ENCODE data around the gene ABCC5. TPM values are rescaled to one million over a fixed set of nuclear protein-coding genes. Genes with fewer than 3 reads are reported as not detected.
A peak's percentile ranks its signal among the peaks of the same experiment; 100 is the strongest.
"Not testable (repeated sequence)": the region's sequence is repeated elsewhere in the genome, so short reads cannot be mapped to it uniquely, and the experiment has no call there.

The ABCC5 gene
- total RNA-seq = 13.7 and 19.1 TPM in 2 replicates

GRCh38 chr3:184017672-184018423 is at the start of gene ABCC5:
Gene ABCC5, minus strand, starts transcription at chr3:184017884. Its CDS starts 3,492 bp downstream, at chr3:184014392.
- DNase-seq = peak; percentile 94

DNA sequence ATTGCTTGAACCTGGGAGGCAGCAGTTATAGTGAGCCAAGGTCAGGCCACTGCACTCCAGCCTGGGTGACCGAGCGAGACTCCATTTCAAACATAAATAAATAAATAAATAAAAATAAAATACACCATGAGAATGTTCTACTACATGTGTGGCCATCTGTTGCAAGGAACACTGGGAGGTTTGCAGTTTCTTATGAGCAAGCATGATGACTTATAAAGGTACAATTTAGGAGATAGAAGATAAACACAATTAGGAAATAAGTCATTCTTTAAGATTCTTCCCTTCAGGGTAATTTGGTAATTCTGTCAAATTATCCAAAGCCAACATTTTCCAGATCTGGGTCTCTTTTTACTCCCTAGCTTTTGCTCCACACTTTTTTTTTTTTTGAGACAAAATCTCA is 48.5 kb upstream of the ABCC5 start:
- no peak for DNase-seq

DNA sequence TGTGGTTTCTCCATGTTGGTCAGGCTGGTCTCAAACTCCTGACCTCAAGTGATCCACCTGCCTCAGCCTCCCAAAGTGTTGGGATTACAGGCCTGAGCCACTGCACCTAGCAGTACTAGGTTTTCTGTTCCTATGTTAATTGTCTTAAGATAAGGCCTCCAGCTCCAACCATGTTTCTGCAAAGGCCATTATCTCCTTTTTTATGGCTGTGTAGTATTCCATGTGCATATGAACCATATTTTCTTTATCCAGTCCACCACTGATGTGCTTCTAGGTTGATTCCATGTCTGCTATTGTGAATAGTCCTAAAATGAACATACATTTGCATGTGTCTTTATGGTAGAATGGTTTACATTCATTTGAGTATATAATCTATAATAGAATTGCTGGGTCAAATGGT is 45.0 kb upstream of the ABCC5 start:
- no peak for DNase-seq

GRCh38 chr3:184059424-184059823 is 41.7 kb upstream of the ABCC5 start:
- DNase-seq = no peak

- DNase-seq = no peak
Observed at GRCh38 chr3:184058029-184058428, 40.3 kb upstream of the ABCC5 start.

GRCh38 chr3:184052767-184053166 is 35.1 kb upstream of the ABCC5 start, which contains the start of gene HTR3C:
Gene HTR3C, plus strand, starts transcription at chr3:184053047. Its CDS starts 34 bp downstream, at chr3:184053081.
- DNase-seq = no peak

DNA sequence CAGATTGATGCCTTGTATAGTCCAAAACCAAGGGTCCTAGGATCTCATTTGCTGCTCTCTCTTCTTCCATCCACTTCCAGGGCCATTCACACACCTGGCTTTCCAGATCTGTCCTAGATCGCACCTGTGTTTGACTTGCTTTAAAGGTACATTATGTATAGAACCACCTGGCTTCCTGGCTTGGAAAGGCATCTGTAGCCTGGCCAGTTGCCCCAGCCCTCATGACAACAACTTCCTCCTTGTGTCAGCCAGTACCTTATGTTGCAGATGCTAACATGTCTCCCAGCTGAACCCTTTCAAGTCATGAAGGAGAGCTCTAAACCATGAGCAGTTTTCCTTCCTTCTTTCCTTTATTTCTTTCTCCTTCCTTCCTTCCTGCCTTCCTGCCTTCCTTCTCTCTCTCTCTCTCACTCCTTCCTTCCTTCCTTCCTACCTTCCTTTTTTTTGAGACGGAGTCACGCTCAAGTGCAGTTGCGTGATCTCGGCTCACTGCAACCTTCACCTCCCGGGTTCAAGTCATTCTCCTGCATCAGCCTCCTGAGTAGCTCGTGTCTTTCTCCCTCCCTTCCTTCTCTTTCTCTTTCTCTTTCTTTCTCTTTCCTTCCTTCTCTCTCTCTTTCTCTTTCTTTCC is 32.6 kb upstream of the ABCC5 start:
- DNase-seq = no peak

DNA sequence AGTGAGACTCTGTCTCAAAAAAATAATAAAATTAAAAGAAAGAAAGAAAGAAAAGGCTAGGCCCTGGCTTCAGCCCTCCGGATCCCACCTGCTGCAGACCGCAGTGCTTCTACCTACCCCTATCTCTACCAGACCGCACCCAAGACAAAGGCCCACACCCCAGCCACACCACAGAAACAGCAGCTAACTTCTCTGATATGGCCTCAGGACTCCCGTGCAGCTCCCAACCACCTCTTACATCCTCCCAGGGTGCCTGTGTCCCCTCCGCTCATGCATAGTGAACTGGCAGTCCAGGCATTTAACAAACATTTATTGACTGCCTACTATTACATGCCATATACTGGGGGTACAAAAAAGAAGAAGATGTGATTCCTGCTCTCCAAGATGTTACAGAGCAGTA is 28.3 kb upstream of the ABCC5 start:
- no peak for DNase-seq

GRCh38 chr3:184042617-184043016 is 24.9 kb upstream of the ABCC5 start:
- DNase-seq = no peak

DNA sequence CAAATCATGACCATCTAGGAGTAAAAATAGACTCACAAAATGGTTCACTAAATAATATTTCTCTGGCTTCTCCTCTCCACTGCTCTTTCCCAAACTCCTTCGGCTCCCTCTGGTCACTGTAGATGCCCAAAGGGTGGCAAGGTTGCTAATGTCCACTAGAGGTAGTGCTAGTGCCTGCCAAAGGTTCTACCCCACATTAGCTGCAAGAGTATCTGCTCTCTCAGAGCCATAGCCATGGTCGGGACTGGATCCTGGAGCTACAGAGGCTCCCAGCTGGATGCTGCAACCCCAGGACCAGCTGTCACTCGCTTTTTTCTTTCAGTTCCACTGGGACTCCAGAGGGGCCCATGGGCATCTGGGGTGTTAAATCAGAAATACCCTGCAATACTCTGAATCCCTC is 22.3 kb upstream of the ABCC5 start:
- DNase-seq = peak; percentile 63

DNA sequence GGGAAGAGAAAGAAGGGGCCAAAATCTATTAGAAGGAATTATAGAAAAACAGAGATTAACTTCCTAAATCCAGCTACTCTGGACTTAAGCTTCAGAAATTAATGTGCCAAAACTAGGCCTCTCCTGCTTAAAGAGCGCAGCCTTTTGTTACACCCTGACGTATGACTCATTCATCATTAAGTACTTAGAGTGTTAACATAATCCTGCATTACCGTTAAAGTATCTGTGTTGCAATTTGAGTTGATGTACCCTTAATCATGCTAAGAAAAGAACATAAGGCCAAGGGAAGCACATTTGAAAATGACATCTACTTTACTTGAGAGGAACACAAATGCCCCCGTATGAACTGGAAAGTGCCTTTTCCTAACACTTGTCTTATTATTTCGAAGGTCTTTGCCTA is 21.7 kb upstream of the ABCC5 start:
- no peak for DNase-seq

- DNase-seq = not testable (repeated sequence)
Observed at GRCh38 chr3:184038307-184038706, 20.6 kb upstream of the ABCC5 start.

GRCh38 chr3:184037816-184038215 is 20.1 kb upstream of the ABCC5 start:
- DNase-seq = no peak

DNA sequence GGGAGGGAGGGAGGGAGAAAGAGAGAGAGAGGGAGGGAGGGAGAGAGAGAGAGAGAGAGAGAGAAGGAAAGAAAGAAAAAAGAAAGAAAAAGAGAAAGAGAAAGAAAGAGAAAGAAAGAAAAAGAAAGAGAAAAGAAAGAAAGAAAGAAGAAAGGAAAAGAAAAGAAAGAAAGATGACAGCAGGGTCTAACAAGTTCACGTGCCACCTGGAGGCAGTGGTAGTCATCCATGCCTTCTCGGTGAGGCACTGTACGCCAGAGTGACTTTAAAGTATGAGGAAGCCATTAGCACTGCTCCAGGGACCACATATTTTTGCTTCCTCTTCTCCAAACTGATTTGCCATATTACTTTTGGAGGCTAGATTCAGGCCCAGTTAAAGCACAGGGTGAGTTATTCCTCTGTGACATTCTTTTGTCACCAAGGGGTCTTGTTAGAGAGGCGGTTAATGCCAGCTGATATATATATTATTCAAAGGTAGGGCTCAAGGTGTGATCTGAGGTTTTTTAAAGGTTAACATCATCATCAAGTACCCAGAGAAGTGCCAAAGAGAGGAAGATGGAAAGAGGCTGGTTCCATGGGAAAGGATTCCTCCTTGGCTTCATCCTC is 13.6 kb upstream of the ABCC5 start, which contains the start of gene HTR3D:
Gene HTR3D (plus strand): TSS at position 556 of the 606 bp plus-strand sequence. CDS start 0 bp downstream, at position 556.
- no peak for DNase-seq

GRCh38 chr3:184030536-184030935 is 12.9 kb upstream of the ABCC5 start:
- no peak for DNase-seq

DNA sequence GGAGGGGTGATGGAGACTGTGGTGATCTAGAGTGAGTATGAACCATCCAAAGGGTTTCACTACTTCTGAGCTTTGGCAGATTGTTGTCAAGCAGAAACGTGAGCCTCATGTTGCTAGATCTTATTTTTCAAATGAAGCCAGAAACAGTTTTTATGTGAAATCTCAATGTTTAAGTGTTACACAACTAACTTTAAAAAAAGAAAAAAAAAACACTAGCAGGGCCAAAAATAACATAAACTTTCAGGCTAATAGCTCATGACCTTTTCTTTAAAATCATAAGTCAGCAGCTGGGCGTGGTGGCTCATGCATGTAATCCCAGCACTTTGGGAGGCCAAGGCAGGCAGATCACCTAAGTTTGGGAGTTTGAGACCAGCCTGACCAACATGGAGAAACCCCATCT is 11.8 kb upstream of the ABCC5 start:
- no peak for DNase-seq

DNA sequence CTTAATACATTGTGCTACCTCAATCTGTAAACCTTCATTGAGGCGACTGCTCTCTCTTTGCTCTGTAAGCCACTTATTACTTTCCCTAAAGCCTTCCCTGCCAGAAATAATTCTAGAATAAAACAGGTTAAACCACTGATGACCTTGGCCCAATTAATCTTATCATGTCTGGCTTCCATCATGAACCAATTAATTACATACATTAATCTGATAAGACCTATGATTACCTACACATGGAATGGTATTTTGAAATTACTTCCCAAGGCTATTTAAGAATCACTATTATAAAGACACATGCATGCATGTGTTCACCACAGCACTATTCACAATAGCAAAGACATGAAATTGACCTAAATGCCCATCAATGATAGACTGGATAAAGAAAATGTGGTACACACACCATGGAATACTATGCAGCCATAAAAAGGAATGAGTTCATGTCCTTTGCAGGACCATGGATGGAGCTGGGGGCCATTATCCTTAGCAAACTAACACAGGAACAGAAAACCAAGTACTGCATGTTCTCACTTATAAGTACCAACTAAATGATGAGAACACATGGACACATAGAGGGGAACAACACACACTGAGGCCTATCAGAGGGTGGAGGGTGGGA is 10.7 kb upstream of the ABCC5 start:
- DNase-seq = not testable (repeated sequence)

- DNase-seq = not testable (repeated sequence)
Observed at GRCh38 chr3:184025256-184025655, 7.6 kb upstream of the ABCC5 start.

GRCh38 chr3:184022323-184022722 is 4.6 kb upstream of the ABCC5 start:
- DNase-seq = peak; percentile 53

- no peak for DNase-seq
Observed at GRCh38 chr3:184018424-184018973, 815 bp upstream of the ABCC5 start.

GRCh38 chr3:184016811-184017671 is 643 bp downstream of the ABCC5 start:
- DNase-seq = peak; percentile 78

- DNase-seq = no peak
Observed at GRCh38 chr3:184016169-184016570, 1.5 kb downstream of the ABCC5 start.
